GM12874 (cell line): ENCODE data around the gene KCNJ5.
A peak's percentile ranks its signal among the peaks of the same experiment; 100 is the strongest.

Experiments
- TF ChIP-seq, protein P1 (sequence below): IDR thresholded peaks from 2 replicates; pipeline ENCODE4 v1.5.1; 2011; ENCODE audit warnings: low read depth, mild to moderate bottlenecking, control low read depth, low read length, moderate library complexity; ENCODE audit not compliant: insufficient read depth

KCNJ5 gene

DNA sequence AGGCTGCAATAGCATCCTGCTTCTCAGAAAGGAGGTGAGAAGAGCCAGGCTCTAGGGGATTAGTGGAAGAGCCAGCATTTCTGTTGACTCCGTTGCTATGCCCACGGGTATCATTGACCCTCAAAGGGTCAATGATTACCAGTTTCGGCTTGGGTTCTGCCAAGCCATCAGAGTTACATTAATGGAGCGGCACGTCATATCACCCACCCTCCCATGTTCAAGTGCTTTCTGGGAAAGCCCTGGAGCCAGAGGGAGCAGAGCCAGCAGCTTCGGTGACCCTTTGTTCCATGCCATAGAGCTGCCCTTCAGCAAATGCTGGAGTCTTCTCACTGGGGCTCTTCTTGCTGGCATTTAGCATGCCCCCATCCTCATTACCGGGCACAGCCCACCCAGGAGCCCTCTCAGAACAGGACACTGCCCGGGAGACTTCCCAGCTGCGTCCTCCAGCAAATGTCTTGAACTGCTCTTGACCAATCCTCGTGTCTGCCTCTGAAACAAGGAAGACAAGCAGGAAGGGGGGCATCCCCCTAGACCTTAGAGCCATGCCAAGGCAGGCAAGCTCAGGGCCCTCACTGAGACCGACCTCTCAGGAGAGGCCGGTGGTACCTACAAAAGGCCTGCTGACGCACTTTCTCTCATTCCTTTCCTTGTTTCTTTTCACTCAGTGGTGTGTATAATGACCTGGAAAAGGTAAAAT is 38.7 kb upstream of the KCNJ5 start:
- TF ChIP-seq, protein P1, sequence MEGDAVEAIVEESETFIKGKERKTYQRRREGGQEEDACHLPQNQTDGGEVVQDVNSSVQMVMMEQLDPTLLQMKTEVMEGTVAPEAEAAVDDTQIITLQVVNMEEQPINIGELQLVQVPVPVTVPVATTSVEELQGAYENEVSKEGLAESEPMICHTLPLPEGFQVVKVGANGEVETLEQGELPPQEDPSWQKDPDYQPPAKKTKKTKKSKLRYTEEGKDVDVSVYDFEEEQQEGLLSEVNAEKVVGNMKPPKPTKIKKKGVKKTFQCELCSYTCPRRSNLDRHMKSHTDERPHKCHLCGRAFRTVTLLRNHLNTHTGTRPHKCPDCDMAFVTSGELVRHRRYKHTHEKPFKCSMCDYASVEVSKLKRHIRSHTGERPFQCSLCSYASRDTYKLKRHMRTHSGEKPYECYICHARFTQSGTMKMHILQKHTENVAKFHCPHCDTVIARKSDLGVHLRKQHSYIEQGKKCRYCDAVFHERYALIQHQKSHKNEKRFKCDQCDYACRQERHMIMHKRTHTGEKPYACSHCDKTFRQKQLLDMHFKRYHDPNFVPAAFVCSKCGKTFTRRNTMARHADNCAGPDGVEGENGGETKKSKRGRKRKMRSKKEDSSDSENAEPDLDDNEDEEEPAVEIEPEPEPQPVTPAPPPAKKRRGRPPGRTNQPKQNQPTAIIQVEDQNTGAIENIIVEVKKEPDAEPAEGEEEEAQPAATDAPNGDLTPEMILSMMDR: no peak

DNA sequence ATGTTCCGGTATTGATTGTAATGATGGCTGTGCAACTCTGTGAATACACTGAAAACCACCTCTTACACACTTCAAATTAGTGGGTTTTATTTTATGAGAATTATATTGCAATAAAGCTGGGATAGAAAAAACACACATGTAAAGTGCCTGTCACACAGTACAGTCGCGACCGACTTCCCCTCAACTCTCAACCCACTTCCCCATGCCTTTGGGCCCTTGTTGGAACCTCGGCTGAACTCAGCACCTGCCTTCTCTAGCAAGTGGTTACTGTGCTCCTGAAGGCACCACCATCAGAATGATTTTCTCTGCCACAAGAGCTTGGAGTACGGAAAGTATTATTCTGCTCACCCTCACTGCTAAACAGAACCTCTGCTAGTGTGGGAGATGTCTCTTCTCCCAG is 37.6 kb upstream of the KCNJ5 start:
- TF ChIP-seq, protein P1: no peak

DNA sequence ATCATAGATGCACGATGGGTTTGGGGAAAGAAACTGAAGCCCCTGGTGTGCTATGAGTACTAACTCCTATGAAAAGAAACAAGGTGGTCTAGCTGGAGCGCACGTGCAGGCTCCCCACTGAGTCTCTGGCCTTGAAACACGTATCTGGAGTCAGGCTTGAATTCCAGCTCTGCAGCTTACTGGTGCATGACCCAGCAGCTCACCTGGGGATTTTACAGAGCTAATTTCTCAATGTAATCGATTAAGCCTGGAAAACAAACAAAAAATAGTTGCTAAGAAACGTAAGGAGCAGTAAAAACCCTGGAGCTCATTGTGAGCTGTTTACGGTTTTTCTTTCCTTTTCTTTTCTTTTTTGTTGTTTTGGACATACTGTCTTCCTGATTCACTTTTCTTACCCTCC is 36.3 kb upstream of the KCNJ5 start:
- TF ChIP-seq, protein P1: no peak

DNA sequence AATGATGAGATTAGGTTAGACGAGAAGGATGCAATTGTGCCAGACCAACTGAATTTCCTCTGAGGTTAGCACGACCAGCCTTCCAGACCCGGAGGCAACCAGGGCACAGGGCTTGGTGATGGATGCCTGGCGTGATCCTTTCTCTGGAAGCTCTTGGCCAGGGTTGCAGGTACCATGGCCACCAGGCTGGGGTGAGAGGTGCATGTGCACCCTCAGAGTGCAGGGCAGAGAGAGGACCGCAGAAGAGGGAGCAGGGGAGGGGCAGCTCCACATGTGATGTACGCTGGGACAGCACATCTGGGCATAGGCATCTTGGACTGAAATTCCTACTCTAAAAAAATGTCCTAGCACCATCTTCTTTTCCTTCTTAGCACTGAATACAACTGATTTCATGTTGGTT is 34.9 kb upstream of the KCNJ5 start:
- TF ChIP-seq, protein P1: no peak

DNA sequence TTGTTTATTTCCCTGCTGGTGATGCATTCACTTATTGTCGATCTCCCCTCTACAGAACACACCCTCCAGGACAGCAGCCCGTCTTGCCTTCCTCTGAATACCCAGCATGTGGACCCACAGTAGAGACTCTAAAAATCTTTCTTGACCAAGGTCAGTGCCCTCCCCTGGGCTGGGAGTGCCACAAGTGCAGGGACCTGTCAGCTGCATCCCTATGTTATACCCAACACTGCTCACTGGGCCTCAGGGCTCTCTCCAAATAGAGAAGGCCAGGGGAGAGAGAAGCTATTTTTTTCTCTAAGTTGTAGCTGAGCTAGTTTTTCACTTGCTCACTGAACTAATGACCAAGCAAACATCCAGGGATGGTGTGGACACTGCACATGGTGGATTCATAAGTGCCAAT is 33.8 kb upstream of the KCNJ5 start:
- TF ChIP-seq, protein P1: no peak

DNA sequence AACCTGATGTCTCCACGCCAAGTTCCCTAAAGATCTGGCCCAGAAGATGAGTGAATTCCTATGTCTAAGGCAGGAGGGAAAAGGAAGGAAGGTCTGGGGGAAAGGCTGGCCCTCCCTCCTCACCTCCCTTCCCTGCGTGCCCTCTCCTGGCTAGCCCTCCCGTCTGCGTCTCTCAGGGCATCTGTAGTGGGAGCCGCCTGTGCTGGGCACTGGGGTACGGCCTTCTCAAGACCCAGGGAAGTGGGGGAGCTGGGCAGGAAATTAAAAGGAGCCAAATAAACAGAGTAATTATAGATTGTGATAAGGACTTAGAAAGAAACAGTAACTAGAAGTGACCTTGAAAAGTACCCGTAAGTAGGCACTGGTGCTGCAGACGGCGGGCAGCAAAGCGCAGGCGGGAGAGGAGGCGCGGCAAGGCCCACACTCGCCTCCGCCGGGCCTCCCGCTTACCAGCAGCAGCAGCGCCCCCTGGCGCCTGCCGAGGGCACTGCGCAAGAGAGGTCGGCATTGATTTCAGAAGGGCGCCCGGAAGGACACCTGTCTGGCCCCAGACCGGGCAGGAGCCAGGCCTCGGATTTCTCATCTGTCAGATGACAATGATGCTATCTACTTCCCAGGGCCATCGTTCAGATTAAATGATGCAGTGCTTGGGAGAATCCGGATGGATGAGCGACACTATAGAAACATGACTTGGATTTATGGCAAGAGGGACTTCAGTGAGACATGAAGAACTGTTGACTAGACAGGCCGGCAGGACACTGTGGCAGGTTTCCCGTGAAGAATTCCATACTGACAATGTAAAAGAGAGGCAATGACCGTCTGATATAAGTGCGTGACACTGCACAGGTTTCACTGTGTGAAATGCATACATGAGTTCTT is 31.4 kb upstream of the KCNJ5 start:
- TF ChIP-seq, protein P1: peak; percentile 98

DNA sequence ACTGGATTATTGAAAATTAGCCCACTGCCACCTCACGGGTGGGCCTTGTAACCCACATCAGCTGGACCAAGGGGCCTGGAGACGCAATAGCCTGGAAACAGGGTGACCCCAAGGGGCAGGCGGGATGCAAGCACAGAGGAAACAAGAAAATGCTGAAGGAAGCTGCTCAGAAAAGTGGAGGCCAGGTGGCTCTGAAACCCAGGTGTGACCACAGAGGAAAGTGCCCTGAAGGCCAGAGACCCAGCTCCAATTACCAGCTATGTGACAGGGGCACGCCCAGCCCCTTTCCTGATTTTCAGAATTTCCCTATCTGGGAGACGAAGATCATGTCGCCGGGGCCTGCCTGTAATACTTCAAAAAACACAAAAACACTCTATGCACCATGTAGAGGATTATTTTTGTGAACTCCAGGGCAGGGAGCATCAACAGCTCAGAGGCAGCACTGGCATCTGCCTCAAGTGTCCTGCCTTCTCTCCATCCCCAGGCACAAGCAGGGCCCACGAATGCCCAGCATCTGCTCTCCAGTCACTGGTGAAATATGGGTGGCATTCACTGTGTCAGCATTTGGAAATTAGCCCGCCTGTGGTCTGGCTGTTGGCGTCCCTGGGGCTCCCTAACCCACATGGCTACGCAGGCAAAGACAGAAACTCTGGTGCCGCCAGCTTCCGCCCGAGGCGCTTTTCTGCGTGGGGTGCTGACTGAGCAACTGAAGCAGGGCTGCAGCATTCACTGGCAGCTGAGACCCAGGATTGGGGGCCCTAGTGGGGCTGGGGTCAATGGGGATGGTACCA is 30.4 kb upstream of the KCNJ5 start:
- TF ChIP-seq, protein P1: no peak
